Endodermal cell (in vitro differentiated cells): ENCODE measurements around the gene CRHBP. TPM values are rescaled to one million over a fixed set of nuclear protein-coding genes. Genes with fewer than 3 reads are reported as not detected.

ENCODE experiments used
- DNase-seq: peaks from one replicate; pipeline ENCODE4 v3.0.0-alpha.2; 2017
- H3K27ac ChIP-seq: 2 replicates; pipeline ENCODE4 v1.5.1; 2013; ENCODE audit warnings: mild to moderate bottlenecking, low read depth, low read length, moderate library complexity
- H3K27me3 ChIP-seq: 2 replicates; pipeline ENCODE4 v1.6.1; 2013; ENCODE audit warnings: mild to moderate bottlenecking, low read length, moderate library complexity; ENCODE audit not compliant: insufficient read depth, control insufficient read depth, poor library complexity, severe bottlenecking
- H3K36me3 ChIP-seq: 2 replicates; pipeline ENCODE4 v1.7.0; 2013; ENCODE audit warnings: mild to moderate bottlenecking, low read length, moderate library complexity; ENCODE audit not compliant: control insufficient read depth, insufficient read depth
- H3K4me1 ChIP-seq: one replicate; pipeline ENCODE4 v1.7.0; 2013; ENCODE audit warnings: low read length; ENCODE audit not compliant: control insufficient read depth, insufficient read depth
- H3K4me3 ChIP-seq: 2 replicates; pipeline ENCODE4 v1.5.1; 2013; ENCODE audit warnings: mild to moderate bottlenecking, low read length, moderate library complexity
- H3K9ac ChIP-seq: 2 replicates; pipeline ENCODE4 v1.6.1; 2013; ENCODE audit warnings: mild to moderate bottlenecking, low read length, moderate library complexity; ENCODE audit not compliant: poor library complexity, severe bottlenecking; ENCODE audit errors: extremely low read depth
- H3K9me3 ChIP-seq: 2 replicates; pipeline ENCODE4 v1.6.1; 2013; ENCODE audit warnings: mild to moderate bottlenecking, low read length, moderate library complexity; ENCODE audit not compliant: control insufficient read depth
- H3K27ac Mint-ChIP-seq: 2 replicates; pipeline ENCODE4 v1.8.0; 2020; ENCODE audit warnings: mixed read lengths
- H3K27me3 Mint-ChIP-seq: 2 replicates; pipeline ENCODE4 v1.8.0; 2021; ENCODE audit warnings: mild to moderate bottlenecking, mixed read lengths; ENCODE audit not compliant: insufficient read depth
- H3K36me3 Mint-ChIP-seq: 2 replicates; pipeline ENCODE4 v1.8.0; 2020; ENCODE audit warnings: low read depth, mixed read lengths
- H3K4me1 Mint-ChIP-seq: 2 replicates; pipeline ENCODE4 v1.8.0; 2020; ENCODE audit warnings: mixed read lengths
- H3K4me3 Mint-ChIP-seq: 2 replicates; pipeline ENCODE4 v1.8.0; 2020; ENCODE audit warnings: mild to moderate bottlenecking, moderate library complexity, mixed read lengths
- H3K9me3 Mint-ChIP-seq: 2 replicates; pipeline ENCODE4 v1.8.0; 2020; ENCODE audit warnings: mild to moderate bottlenecking, mixed read lengths
- CTCF ChIP-seq: fragments of 200-600 bp; sonication (generic); conservative IDR thresholded peaks from 2 replicates; pipeline ENCODE4 v1.5.0; 2021; ENCODE audit warnings: antibody characterized with exemption, mild to moderate bottlenecking
- WGBS, 2 experiments: methylation state at CpG; one replicate each; pipeline versions ENCODE4 v1.1.5 to v1.1.7; 2013; ENCODE audit warnings: missing lambda C conversion rate in 2 of 2, mixed read lengths in 1 of 2; ENCODE audit not compliant: insufficient coverage in 1 of 2, insufficient read length in 1 of 2; 5-methylcytosine and 5-hydroxymethylcytosine counted together
- total RNA-seq, 2 donors: library from RNA; stranded (reverse); fragmentation: NEBNext Ultra II Directional in 1 of 2; extraction: Animal tissue kit (Norgen Biotek cat#: 25700) in 1 of 2; gene quantifications; 2 replicates in 1 of 2; 3 replicates in 1 of 2; pipeline ENCODE4 v1.2.1, GENCODE V29; 2021

CRHBP gene
- total RNA-seq, 2 donors from 2014 or later: 14.4 to 15.2 TPM

GRCh38 chr5:76972689-76973088 is 19.8 kb downstream of the CRHBP start:
- 93% methylated on average over 2 of the region's 2 CpGs; no CpG with 5 or more reads in 1 of the 2 experiments for WGBS, 2 experiments
- Mint-ChIP-seq H3K27ac (no peak overlapping the region), H3K36me3 (peaks cover 17% of the 10 kb centered on the region), H3K4me1 (peaks cover 14% of the 10 kb centered on the region), H3K4me3 (no peak overlapping the region), H3K27me3 (no peaks in the 10 kb centered on the region), H3K9me3 (no peaks in the 10 kb centered on the region)
- Histone ChIP-seq H3K9me3 (no peaks in the 10 kb centered on the region), H3K4me1 (no peaks in the 10 kb centered on the region), H3K9ac (no peak overlapping the region), H3K27ac (no peak overlapping the region), H3K27me3 (no peaks in the 10 kb centered on the region), H3K4me3 (no peak overlapping the region), H3K36me3 (no peaks in the 10 kb centered on the region)
- DNase-seq: no peak
- TF ChIP-seq CTCF: no peak

GRCh38 chr5:76974785-76975184 is 21.9 kb downstream of the CRHBP start:
- H3K27me3 ChIP-seq: no peaks in the 10 kb centered on the region
- DNase-seq: no peak
- no peaks in the 10 kb centered on the region for H3K27me3 Mint-ChIP-seq
- H3K4me3 ChIP-seq: no peak overlapping the region
- H3K27ac ChIP-seq: no peak overlapping the region
- no peaks in the 10 kb centered on the region for H3K36me3 ChIP-seq
- H3K4me3 Mint-ChIP-seq: no peak overlapping the region
- H3K27ac Mint-ChIP-seq: no peak overlapping the region
- H3K9me3 Mint-ChIP-seq: peaks cover 2% of the 10 kb centered on the region
- H3K9ac ChIP-seq: no peak overlapping the region
- H3K9me3 ChIP-seq: no peaks in the 10 kb centered on the region
- peaks cover 14% of the 10 kb centered on the region for H3K4me1 Mint-ChIP-seq
- no peaks in the 10 kb centered on the region for H3K4me1 ChIP-seq
- no peak for TF ChIP-seq CTCF
- H3K36me3 Mint-ChIP-seq: peaks cover 17% of the 10 kb centered on the region
- WGBS, 2 experiments: 90 to 93% methylated on average over 1 of the region's 2 CpGs

- Histone ChIP-seq H3K4me1 (no peaks in the 10 kb centered on the region), H3K9ac (no peak overlapping the region), H3K27ac (no peak overlapping the region), H3K4me3 (no peak overlapping the region), H3K36me3 (no peaks in the 10 kb centered on the region), H3K27me3 (no peaks in the 10 kb centered on the region), H3K9me3 (no peaks in the 10 kb centered on the region)
- Mint-ChIP-seq H3K4me3 (no peak overlapping the region), H3K9me3 (peaks cover 9% of the 10 kb centered on the region), H3K4me1 (peaks cover 8% of the 10 kb centered on the region), H3K27me3 (no peaks in the 10 kb centered on the region), H3K36me3 (peaks cover 40% of the 10 kb centered on the region), H3K27ac (no peak overlapping the region)
- WGBS, 2 experiments: 94 to 95% methylated on average over 2 of the region's 2 CpGs
- no peak for DNase-seq
- TF ChIP-seq CTCF: no peak
These were observed 26.0 kb downstream of the CRHBP start for GRCh38 chr5:76978869-76979268.
